Urothelium cell line (cell line): Measurements from ENCODE around the gene SPAG16.
"Not testable (repeated sequence)": the region's sequence is repeated elsewhere in the genome, so short reads cannot be mapped to it uniquely, and the experiment has no call there.

Source experiments
- DNase-seq: peaks from one replicate; pipeline ENCODE4 v3.0.0; 2011; ENCODE audit warnings: low spot score, mixed read lengths
- FAIRE-seq: peaks from 2 replicates; lab custom pipeline; 2011; peaks lifted over from hg19 to GRCh38; lab: Jason Lieb, UNC

The SPAG16 gene

DNA sequence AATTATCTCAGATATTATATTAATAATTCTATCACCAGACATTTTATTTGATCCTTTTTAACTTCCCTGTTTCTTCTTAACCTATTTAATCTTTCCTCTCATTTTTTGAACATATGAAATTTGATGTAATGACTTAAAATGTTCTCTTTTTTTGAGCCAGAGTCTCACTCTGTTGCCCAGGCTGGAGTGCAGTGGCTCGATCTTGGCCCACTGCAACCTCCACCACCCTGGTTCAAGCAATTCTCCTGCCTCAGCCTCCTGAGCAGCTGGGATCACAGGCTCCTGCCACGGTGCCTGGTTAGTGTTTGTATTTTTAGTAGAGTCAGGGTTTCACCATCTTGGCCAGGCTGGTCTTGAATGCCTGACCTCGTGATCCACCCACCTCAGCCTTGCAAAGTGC, 404.6 kb downstream of the SPAG16 start:
- DNase-seq, FAIRE-seq: not testable (repeated sequence)

DNA sequence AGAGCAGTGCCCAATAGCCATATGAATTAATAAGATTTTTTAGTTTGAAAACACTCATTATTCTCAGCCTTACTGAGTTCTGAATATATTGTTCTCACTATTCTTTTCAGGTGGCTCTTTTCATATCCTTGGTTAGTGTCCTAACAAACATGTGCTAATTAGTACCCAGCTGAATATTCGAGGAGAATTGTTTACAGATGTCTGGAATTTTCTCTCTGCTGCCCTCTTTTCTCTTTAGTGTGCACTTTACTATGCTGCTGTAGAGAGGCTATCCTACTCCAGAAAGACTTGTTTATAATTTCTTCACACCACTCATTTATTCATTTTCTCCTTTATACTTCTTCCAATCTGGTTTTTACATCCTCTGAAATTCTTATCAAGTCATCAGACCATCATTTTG, 405.3 kb downstream of the SPAG16 start:
- DNase-seq = no peak
- FAIRE-seq = no peak

DNA sequence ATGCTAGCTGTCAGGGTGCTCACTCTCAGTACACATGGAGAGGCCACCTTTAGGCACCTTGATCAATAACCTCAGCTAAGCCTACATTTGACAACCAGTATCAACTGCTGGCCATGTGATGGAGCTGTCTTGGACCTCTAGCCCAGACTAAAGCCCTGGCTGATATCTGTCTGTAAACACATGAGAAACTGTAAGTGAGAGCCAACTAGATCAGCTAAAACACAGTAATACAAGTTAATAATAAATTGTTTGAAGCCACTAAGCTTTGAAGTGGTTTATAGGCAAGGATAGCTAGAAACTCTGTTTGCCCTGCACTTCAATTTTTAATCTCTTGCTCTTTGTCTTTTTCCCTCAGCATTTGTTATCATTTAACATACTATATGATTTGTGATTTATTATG, 407.1 kb downstream of the SPAG16 start:
- no peak for DNase-seq
- no peak for FAIRE-seq

DNA sequence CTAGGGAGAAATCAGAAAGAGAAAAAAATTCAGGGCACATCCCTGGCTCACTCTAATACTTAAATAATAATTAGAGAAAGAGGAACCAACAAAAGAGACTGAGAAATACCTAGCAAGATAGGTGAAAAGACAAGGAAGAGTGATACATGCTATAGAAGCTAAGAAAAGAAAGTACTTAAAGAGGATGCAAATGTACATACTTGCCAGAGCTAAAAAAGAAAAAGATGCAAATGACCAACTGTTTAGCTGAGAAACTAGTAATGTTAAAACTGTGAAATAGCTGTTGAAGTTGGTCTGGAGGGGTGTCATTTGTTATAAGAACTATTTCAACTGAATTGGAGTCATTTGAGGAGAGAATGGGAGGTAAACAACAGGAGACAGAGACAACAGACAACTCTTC, 412.2 kb downstream of the SPAG16 start:
- FAIRE-seq (no peak), DNase-seq (no peak)

DNA sequence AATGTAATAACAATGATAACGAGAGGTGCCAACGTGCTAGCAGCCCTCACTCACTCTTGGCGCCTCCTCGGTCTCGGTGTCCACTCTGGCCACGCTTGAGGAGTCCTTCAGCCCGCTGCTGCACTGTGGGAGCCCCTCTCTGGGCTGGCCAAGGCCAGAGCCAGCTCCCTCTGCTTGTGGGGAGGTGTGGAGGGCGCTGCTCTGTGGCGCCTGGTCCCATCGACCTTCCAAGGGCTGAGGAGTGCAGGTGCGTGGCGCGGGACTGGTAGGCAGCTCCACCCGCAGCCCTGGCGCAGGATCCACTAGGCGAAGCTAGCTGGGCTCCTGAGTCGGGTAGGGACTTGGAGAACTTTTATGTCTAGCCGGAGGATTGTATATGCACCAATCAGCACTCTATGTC, 417.1 kb downstream of the SPAG16 start:
- FAIRE-seq = not testable (repeated sequence)

DNA sequence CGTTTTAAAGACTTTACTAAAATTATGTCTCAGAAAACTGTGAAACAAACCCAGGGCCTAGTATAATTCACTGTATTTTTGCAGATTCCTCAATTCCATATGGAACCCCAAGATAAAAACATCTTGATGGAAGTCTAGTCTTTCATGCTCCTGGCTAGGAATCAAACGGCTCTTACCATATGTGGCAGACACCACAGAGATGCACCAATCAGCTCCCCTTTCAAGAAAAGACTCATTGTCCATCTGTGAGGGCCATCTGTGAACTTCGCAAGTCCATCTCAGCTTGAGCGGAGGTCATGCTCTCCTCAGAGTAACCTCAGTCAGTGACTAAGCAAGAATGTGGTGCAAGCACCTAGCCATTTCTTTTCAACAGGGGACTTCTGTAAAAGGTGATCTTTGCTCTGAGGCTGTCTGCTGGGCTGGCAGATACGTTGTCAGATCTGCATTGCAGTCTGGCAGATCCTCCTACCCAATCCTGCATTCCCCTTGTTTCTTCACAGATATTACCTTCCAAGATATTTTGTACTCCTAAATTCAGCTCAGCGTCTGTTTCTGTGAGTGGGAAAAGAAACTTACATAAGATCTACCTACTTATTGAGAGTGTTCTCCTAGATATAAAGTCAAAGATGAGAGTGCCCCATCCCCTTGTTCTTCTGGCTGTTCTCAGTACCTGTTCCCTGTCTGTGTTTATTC, 419.3 kb downstream of the SPAG16 start:
- DNase-seq (no peak), FAIRE-seq (no peak)

More for the DNA sequence above, 417.1 kb downstream of the SPAG16 start:
- not testable (repeated sequence) for DNase-seq

DNA sequence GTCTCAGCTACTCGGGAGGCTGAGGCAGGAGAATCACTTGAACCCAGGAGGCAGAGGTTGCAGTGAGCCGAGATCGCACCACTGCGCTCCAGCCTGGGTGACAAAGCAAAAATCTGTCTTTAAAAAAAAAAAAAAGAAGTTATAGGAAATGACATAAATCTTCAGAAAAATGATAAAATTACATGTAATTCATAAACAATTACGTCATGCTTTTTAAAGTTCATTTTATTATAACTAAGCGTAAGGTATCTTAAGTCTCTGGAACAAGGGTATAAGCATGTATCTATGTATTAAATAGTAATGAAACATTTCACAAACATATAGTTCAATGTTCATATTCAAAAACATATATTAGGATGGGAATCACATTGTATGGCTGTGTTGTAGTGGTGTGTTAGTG, 425.9 kb downstream of the SPAG16 start:
- FAIRE-seq = no peak
- no peak for DNase-seq

DNA sequence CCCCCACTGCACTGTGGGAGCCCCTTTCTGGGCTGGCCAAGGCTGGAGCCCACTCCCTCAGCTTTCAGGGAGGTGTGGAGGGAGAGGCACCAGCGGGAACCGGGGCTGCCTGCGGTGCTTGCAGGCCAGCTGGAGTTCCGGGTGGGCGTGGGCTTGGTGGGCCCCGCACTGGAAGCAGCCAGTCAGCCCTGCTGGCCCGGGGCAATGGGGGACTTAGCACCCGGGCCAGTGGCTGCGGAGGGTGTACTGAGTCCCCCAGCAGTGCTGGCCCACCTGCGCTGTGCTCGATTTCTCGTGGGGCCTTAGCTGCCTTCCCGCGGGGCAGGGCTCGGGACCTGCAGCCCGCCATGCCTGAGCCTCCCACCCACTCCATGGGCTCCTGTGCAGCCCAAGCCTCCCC, 434.1 kb downstream of the SPAG16 start:
- not testable (repeated sequence) for DNase-seq, FAIRE-seq

DNA sequence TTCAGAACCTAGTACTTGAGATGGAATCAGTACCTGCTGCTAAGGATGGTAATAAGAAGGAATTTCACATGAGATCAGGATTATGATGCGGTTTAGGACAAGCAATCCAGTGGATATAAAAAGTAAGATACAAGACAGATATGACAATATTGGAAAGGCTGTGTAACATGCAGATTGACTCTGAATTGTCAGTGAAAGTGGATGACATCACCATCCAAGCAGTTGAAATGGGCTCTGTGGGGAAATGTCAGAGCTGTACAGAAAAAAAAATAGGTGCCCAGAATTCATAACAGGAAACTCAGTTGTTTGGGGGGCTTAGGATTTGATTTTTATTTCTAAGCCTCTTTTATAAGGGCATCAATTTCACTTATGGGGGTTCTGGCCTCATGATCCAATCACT, 438.3 kb downstream of the SPAG16 start:
- DNase-seq = no peak
- no peak for FAIRE-seq

DNA sequence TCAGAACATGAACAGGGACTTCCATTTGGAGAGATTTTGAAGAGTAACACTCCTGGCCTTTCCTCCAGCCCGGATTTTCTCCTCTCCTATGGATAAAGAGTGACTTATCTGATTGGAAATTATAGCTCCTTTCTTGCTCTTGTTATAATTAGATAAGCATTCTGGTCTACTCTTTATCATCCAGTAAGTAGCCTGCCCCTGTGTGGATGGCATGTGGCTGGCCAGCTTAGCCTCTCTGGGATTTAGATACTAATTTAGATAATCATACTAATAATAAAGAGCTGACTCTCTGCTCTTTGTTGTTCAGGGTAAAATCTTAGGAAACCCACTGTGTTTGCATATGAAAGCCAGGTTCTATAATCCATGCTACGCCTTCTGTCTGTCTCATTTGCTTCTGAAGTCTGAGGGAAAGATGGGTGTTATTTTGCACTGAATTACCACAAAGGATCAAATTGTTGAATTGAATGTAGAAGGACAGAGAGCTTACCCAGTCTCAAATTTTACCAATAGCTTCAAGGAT, 438.8 kb downstream of the SPAG16 start:
- FAIRE-seq = no peak
- DNase-seq = no peak

DNA sequence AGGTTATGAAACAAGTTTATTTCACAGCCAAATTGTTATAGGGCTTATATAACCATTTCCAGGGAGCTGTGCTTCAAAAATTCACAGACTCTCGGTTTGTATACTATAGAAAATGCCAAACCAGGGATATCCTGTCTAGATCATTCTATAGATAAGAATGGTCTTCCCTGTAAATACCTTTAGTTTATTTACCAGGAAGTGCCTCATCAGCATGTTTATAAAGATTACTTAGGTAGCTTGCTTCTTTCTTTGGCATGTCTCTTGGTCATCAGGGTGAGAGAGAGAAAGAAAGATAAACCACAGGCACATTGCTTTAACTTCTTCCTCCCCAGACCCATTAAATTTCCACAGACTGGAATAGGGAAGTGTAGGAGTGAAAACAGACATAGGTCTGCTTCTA, 439.4 kb downstream of the SPAG16 start:
- FAIRE-seq = no peak
- DNase-seq = no peak

DNA sequence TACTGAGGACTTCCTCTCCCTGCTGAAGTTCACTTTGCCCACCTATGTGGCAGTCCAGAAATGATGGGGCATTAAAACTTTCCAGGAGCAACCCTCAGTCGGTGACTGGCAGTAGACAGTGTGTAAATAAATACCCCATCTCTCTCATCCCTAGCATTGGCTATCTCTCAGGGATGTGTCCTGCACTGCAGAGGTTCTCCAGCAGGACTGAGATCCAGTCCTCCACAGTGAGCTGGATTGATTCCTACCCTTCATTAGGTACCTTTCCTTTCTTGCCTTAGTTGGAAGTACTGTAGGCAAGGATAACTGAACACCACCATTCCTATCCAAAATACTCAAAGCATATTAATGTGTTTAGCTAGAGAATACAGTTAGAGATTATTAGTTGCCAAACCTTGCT, 441.8 kb downstream of the SPAG16 start:
- DNase-seq (no peak), FAIRE-seq (no peak)

DNA sequence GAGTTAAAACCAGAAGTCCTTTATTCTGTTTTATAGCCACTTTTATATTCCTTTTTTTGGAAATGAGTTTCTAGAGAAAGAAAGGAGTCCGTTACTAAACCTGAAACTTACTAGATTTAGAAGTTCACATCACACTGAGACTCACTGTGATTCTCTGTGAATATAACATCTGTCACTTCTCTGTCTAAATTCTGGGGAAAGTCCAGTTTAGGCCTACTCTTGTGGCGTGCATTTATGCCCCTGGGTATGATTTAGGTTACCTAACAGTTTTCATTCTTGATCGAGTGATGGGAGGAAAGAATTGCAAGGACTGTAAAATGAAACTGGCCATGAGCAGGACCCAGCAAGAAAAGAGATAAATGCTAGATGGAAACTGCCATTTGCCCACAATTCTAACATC, 449.6 kb downstream of the SPAG16 start:
- FAIRE-seq = no peak
- no peak for DNase-seq

DNA sequence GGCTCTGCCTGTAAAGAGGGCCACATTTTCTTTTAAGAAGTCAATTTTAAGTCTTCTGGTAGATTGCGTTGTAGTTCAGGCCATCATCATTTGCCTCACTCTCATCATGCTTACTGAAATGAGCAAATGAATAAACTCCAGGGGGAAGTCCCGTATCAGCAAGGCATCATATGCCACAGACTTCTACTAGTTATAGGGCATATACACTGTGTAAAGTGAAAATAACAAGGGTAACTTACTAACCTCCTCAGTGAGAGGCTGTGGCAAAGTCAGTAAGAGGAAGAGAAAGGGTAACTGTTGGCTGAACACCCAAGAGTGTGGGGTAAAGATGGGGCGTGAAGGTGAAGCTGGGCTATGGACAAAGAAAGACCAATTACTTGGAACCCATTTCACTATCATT, 456.2 kb downstream of the SPAG16 start:
- FAIRE-seq (no peak), DNase-seq (no peak)

DNA sequence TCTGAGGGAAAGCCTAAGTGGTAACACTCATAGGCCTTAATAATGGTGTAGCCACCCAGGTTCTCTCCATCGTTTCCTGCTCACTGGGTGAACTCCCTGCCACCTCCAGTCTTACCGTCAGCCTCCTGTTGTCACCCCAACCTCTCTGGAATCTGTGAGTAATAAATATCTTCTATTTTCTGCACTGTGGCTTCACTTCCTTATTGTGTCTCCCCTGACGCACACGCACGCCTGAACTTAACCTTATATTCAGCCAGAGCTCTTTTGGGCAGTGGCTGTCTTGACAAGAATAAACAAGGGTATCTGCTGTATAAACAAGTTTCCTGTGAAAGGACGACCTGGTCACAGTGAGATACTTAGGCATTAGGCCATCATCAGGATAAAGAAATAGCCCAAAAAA, 467.2 kb downstream of the SPAG16 start:
- no peak for DNase-seq
- no peak for FAIRE-seq

DNA sequence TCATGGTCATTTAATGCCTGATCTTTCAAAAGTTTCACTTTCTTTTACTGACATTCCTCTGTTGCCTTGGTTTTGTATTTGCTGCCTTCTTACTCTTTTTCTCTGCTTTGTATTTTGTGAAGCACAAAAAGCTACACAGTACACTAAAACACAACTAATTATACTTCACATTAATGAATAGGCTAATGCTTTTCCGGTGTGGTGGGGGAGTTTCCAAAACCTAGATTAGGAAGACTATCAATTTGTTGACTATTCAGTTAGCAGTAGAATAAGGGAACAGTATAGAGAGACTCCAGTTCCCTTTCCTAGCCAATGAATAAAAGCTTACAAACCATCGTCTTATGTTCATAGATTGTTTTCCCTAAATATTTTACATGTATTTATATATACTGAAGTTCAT, 468.3 kb downstream of the SPAG16 start:
- FAIRE-seq = no peak
- DNase-seq = no peak

DNA sequence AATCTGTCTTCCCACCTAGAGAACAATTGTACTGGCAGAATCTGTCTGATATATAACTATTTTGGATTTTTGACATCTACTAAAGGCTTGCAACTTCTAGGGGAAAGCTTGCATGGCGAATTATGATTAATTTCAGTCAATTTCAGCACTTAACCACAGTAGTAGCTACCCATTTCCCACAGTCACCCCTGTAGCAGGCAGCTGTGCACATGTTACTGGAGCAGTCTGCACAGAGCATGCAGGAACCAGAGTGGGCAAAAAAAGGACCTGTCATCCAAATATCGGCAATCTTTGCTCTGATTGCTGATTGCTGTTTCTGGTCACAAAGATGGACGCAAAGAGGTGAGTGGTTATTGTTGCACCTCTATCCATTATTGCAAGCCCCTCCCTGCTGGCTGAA, 473.3 kb downstream of the SPAG16 start:
- DNase-seq = no peak
- no peak for FAIRE-seq

DNA sequence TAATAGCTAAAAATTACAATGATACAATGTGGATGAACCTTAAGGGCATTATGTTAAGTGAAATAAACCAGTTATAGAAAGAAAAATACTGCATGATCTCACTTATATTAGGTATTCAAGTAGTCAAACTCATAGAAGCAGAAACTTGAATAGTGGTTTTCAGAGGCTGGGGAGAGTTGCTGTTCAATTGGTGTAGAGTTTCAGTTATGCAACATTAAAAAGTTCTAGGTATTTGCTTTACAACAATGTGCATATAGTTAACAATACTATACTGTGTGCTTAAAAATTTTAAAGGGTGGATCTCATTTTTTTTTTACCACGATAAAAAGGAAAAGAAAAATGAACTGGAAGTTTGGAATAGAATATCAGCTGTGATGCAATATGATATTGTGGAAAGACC, 479.1 kb downstream of the SPAG16 start:
- DNase-seq (no peak), FAIRE-seq (no peak)

DNA sequence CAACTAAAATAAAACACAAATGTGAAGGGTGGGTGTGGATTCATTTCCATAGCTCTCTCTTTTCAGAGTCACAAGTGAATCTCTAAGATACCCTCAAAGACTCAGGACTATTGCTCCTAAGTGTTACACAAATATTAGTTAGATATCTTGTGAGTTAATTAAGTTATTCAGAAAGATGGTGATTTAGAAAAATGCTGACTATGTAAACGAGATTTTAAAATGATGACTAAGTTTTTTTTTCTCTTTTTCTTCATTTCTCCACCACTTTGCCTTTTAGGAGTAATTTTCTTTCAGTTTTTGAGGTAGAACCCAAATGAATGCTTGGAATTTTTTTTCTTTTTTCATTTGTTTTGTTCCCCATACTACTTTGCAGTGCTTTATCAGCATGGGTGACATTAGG, 479.7 kb downstream of the SPAG16 start:
- DNase-seq (no peak), FAIRE-seq (no peak)

DNA sequence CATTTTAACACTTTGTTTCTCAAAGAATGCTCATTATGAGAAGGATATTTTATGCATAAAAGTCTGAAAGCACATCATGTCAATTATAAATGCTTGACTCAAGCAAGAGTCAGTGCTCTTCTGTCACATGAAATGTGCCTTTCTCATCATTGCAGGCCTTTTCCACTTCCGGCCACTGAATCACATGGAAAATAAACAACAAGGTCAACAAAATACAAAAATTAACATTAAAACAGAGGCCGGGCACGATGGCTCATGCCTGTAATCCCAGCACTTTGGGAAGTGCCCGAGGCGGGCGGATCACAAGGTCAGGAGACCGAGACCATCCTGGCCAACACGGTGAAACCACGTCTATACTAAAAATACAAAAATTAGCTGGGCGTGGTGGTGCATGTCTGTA, 480.6 kb downstream of the SPAG16 start:
- DNase-seq (no peak), FAIRE-seq (no peak)

DNA sequence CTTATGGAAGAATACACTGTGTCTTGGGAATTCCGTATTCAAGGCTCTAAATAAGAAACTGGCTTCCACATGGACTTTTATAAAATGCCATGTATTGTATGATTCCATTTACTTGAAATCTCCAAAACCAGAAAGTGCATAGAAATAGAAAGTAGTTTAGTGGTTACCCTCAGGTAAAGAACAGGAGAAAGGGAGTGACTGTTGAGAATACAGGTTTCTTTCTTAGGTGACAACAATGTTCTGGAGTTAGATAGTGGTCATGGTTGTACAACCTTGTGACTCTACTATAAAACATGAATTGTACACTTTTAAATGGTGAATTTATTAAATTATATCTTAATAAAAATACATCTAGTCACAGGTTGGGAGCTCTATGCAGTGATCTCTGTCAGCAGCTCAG, 481.8 kb downstream of the SPAG16 start:
- DNase-seq = no peak
- no peak for FAIRE-seq

DNA sequence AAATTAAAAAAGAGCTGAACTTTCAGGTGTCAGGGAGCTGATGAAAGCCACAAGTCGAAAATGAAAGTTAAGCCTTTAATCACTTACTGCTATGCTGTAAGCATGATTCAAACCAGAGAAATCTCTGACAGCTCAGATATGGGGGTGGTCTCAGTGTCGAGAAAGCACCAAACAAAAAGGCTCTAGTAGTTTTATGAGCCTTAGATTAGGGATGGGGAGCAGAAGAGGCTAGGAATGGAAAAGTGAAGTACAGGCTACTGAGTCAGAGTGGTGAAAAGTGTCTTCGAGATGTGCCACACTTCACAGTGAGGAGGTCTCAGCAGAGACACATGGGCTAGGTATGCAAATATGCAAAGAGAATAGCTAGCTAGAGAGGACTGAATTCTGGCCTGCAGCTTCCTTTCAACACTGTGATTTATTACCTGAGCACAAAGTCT, 482.2 kb downstream of the SPAG16 start:
- peak; percentile 2 for DNase-seq

DNA sequence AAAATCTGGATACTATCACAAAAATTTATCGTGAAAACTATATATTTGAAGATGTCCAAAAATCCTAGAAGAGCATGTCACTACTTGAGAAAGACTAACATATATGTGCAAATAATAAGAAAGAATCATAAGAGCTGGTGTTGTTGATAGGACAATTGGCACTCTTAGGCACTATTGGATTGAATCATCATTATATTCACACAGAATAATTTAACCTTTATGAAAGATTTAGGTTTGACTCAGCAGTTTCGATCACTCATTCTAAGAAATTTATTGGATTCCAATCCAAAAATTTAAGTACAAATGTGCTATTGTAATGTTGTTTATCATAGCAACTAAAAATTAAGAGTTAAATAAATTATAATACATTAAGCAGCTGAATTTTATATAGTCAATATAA, 503.6 kb downstream of the SPAG16 start:
- DNase-seq (no peak), FAIRE-seq (no peak)

More for the DNA sequence above, 482.2 kb downstream of the SPAG16 start:
- FAIRE-seq = no peak
